Measurements from ENCODE around the gene MICOS13. TPM values are rescaled to one million over a fixed set of nuclear protein-coding genes. Genes with fewer than 3 reads are reported as not detected.
A peak's percentile ranks its signal among the peaks of the same experiment; 100 is the strongest.
"Not testable (repeated sequence)": the region's sequence is repeated elsewhere in the genome, so short reads cannot be mapped to it uniquely, and the experiment has no call there.

The MICOS13 gene
- total RNA-seq, 2 experiments from 2014 or later: 39.2 to 119 TPM

DNA sequence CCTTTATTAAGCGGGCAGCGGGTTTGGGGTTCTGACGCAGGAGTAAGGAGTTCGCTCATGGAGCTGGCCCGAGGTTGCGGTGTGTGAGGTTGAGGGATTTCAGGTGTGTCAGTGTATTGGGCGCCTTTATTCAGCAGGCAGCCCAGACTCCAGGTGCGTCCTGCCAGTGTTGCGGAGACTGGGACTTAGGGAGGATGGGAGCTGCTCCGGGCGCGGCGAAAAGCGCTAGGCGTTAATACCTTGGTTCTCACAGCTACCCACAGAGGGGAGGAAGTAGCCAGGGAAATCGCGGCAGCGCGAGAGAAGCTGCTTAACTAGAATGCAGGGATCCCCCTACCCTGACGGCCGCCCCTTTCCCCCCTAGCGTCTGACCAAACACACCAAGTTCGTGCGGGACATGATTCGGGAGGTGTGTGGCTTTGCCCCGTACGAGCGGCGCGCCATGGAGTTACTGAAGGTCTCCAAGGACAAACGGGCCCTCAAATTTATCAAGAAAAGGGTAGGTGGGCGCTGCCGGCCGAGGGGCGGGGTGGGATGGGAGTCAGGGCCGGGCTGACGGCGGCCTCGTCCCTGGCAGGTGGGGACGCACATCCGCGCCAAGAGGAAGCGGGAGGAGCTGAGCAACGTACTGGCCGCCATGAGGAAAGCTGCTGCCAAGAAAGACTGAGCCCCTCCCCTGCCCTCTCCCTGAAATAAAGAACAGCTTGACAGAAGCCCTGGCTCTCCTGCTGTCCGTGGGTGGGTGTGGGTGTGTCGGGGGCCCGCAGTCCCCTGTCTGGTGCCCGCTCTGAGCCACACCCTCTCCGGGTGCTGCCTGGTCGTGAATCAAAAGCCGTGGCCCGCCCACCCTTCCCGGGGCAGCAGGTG, 10.9 kb upstream of the MICOS13 start:
- Histone ChIP-seq H2AFZ (ENCODE audit: low read length) (no peak overlapping the region), H3K27ac (ENCODE audit: low read depth, low read length, poor library complexity, severe bottlenecking) (peak overlapping the region; percentile 73), H3K4me3 (ENCODE audit: low read depth, low read length, poor library complexity, severe bottlenecking) (peak overlapping the region; percentile 88), H3K4me1 (ENCODE audit: insufficient read depth, low read length, poor library complexity, severe bottlenecking) (peaks cover 13% of the 10 kb centered on the region), H3K36me3 (ENCODE audit: insufficient read depth, low read length) (peaks cover 60% of the 10 kb centered on the region), H3K79me2 (ENCODE audit: insufficient read depth, low read depth, low read length) (peaks cover 37% of the 10 kb centered on the region), H3K9me3 (ENCODE audit: low read length) (no peaks in the 10 kb centered on the region), H3K4me2 (ENCODE audit: low read length) (peak overlapping the region; percentile 83), H4K20me1 (ENCODE audit: insufficient read depth, low read length) (0 out of 2 replicates have a peak, but pooled peaks cover 6% of the 10 kb centered on the region), H3K9me2 (ENCODE audit: insufficient read depth, low read length) (no peaks in the 10 kb centered on the region)
- CTCF ChIA-PET (ENCODE audit: unreplicated experiment): no interaction called here
- intact Hi-C loops (cut with micrococcal nuclease; ENCODE audit: unreplicated experiment): loop anchor here (1.0 to 2.0 kb wide), 3 partner anchors 29 to 100 kb away; partner anchors contain the start of genes CATSPERD, DUS3L, LONP1 and SAFB
- POLR2A ChIA-PET: interaction anchor here (0.6 kb wide), 1 partner anchor 101 kb away, joined by 3 read pairs; no protein-coding TSS in a partner anchor
- peak; percentile 54 for DNase-seq (ENCODE audit: low spot score)
- BruUV-seq (replicated peaks): TSS peak; percentile 87
- TF ChIP-seq EZH2phosphoT487 (IDR thresholded peaks at IDR 0.05; ENCODE audit: borderline replicate concordance, low read depth, low read length) (no peak), CTCF (conservative IDR thresholded peaks at IDR 0.05; ENCODE audit: low read length) (no peak)

DNA sequence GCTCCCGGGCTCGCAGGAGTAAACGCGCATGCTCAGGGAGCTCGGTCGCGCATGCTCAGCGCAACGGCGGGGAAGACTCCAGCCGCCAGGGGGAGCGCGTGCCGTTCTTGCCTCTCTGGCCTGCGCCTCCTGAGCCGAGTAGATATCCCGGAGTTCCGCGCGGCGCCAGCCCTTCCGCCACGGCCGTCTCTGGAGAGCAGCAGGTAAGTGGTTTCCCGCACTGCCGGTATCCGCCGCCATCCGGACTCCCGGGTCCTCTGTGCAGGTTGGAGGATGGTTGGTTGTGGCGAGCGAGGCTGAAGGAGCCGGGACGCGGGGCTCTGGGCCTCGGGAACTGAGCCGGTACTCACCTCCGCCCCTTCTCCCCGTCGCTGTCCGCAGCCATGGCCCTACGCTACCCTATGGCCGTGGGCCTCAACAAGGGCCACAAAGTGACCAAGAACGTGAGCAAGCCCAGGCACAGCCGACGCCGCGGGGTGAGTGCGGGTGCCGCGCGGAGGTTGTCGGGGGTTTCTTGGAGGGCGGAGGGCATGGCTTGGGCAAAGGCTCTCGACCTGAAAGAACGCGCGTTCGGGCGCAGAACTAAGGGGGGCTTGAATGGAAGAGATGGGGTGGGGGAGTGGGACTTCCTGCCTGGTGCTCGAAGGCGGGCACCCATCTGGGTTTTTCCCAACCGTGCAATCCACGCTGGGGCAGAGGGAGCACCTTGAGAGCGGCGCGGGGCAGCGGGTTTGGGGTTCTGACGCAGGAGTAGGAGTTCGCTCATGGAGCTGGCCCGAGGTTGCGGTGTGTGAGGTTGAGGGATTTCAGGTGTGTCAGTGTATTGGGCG, 10.0 kb upstream of the MICOS13 start, which contains the start of gene RPL36:
Gene RPL36 (plus strand): TSS at position 171 of the 830 bp plus-strand sequence. CDS start 213 bp downstream, at position 384.
- Histone ChIP-seq H4K20me1 (ENCODE audit: insufficient read depth, low read length) (0 out of 2 replicates have a peak, but pooled peaks cover 6% of the 10 kb centered on the region), H3K36me3 (ENCODE audit: insufficient read depth, low read length) (peaks cover 52% of the 10 kb centered on the region), H3K4me2 (ENCODE audit: low read length) (peak within 1 kb of the TSS; percentile 83), H3K9me2 (ENCODE audit: insufficient read depth, low read length) (no peaks in the 10 kb centered on the region), H3K4me1 (ENCODE audit: insufficient read depth, low read length, poor library complexity, severe bottlenecking) (peaks cover 18% of the 10 kb centered on the region), H3K27ac (ENCODE audit: low read depth, low read length, poor library complexity, severe bottlenecking) (peak within 1 kb of the TSS; percentile 73), H3K79me2 (ENCODE audit: insufficient read depth, low read depth, low read length) (peaks cover 37% of the 10 kb centered on the region), H2AFZ (ENCODE audit: low read length) (no peak within 1 kb of the TSS), H3K4me3 (ENCODE audit: low read depth, low read length, poor library complexity, severe bottlenecking) (peak within 1 kb of the TSS; percentile 88), H3K9me3 (ENCODE audit: low read length) (no peaks in the 10 kb centered on the region)
- no TSS peak for BruUV-seq (replicated peaks)
- TF ChIP-seq CTCF (conservative IDR thresholded peaks at IDR 0.05; ENCODE audit: low read length): peak; percentile 85
- no peak for TF ChIP-seq EZH2phosphoT487 (IDR thresholded peaks at IDR 0.05; ENCODE audit: borderline replicate concordance, low read depth, low read length)
- DNase-seq (ENCODE audit: low spot score): peak; percentile 97
- intact Hi-C loops (cut with micrococcal nuclease; ENCODE audit: unreplicated experiment): loop anchor here (2.0 kb wide), 2 partner anchors 68 to 100 kb away; partner anchors contain the start of genes DUS3L, SAFB and SAFB2
- POLR2A ChIA-PET: interaction anchor here (1.0 to 1.5 kb wide), 3 partner anchors 15 to 68 kb away, joined by 4 to 6 read pairs (median 4); partner anchors contain the start of gene SAFB2
- CTCF ChIA-PET (ENCODE audit: unreplicated experiment): no interaction called here

GRCh38 chr19:5688262-5688881, 8.1 kb upstream of the MICOS13 start:
- H3K4me3 ChIP-seq (ENCODE audit: low read depth, low read length, poor library complexity, severe bottlenecking); H3K4me2 ChIP-seq (ENCODE audit: low read length); DNase-seq (ENCODE audit: low spot score); H3K27ac ChIP-seq (ENCODE audit: low read depth, low read length, poor library complexity, severe bottlenecking); intact Hi-C loops (cut with micrococcal nuclease; ENCODE audit: unreplicated experiment); CTCF ChIA-PET (ENCODE audit: unreplicated experiment); BruUV-seq (replicated peaks); H3K9me3 ChIP-seq (ENCODE audit: low read length); H3K9me2 ChIP-seq (ENCODE audit: insufficient read depth, low read length); POLR2A ChIA-PET; H2AFZ ChIP-seq (ENCODE audit: low read length); H4K20me1 ChIP-seq (ENCODE audit: insufficient read depth, low read length): not testable (repeated sequence)
- peaks cover 18% of the 10 kb centered on the region for H3K4me1 ChIP-seq (ENCODE audit: insufficient read depth, low read length, poor library complexity, severe bottlenecking)
- peaks cover 32% of the 10 kb centered on the region for H3K36me3 ChIP-seq (ENCODE audit: insufficient read depth, low read length)
- peaks cover 33% of the 10 kb centered on the region for H3K79me2 ChIP-seq (ENCODE audit: insufficient read depth, low read depth, low read length)
